Tibial nerve (tissue), 4 donors: ENCODE results near the gene SIVA1.

Experiments used
- CTCF ChIP-seq, 5 experiments: fragments of 200-600 bp in 3 of 5; fragments of 450-650 bp in 2 of 5; sonication (generic) in 3 of 5; IDR thresholded peaks; one replicate each; pipeline ENCODE4 v1.5.1; 2016 to 2019; ENCODE audit warnings: antibody characterized with exemption in 5 of 5, mild to moderate bottlenecking in 3 of 5, moderate library complexity in 2 of 5
- EP300 ChIP-seq, 2 donors: sonication (generic); formaldehyde crosslinking; IDR thresholded peaks; one replicate each; pipeline ENCODE4 v1.6.1; 2017; ENCODE audit warnings: antibody characterized with exemption in 2 of 2, mild to moderate bottlenecking in 1 of 2
- POLR2A ChIP-seq, 2 donors: fragments of 450-650 bp; IDR thresholded peaks; one replicate each; pipeline ENCODE4 v1.6.1; 2017; ENCODE audit warnings: antibody characterized with exemption in 2 of 2, mild to moderate bottlenecking in 2 of 2, moderate library complexity in 2 of 2

GRCh38 chr14:104797115-104798044 is 44.4 kb downstream of the SIVA1 start:
- TF ChIP-seq CTCF (IDR thresholded peaks at IDR 0.05) = no peak
- no peak for TF ChIP-seq POLR2A (IDR thresholded peaks at IDR 0.05)
- TF ChIP-seq EP300 (IDR thresholded peaks at IDR 0.05) = no peak
